Mucosa of descending colon (tissue), 3 donors: ENCODE data around the gene ZNF224. TPM values are rescaled to one million over a fixed set of nuclear protein-coding genes. Genes with fewer than 3 reads are reported as not detected.

Experiments used
- ATAC-seq: fragments of 200-7000 bp; cut with Tn5 transposase; one replicate; pipeline ENCODE4 v1.9.1; 2020; ENCODE audit warnings: mild to moderate bottlenecking, moderate library complexity
- DNase-seq, 3 donors: peaks; one replicate each; pipeline ENCODE4 v3.0.0-alpha.2; 2020
- H3K36me3 ChIP-seq: fragments of 200-600 bp; one replicate; pipeline ENCODE4 v1.8.0; 2021; ENCODE audit warnings: low read depth, mild to moderate bottlenecking
- H3K4me1 ChIP-seq: fragments of 200-600 bp; one replicate; pipeline ENCODE4 v1.8.0; 2021; ENCODE audit warnings: low read depth, mild to moderate bottlenecking
- H3K4me3 ChIP-seq: fragments of 200-600 bp; one replicate; pipeline ENCODE4 v1.8.0; 2021; ENCODE audit warnings: mild to moderate bottlenecking
- H3K9me3 ChIP-seq: fragments of 200-600 bp; one replicate; pipeline ENCODE4 v1.8.0; 2021; ENCODE audit warnings: mild to moderate bottlenecking
- CTCF ChIP-seq: fragments of 200-600 bp; IDR thresholded peaks from one replicate; pipeline ENCODE4 v1.8.0; 2022; ENCODE audit warnings: antibody characterized with exemption, mild to moderate bottlenecking
- intact Hi-C, 2 donors: fragments of 100-400 bp; cut with DNase I in 1 of 2; cut with micrococcal nuclease in 1 of 2; formaldehyde crosslinking; loops; one replicate each; pipeline versions ENCODE4 v1.11.0 to v1.11.1; 2022; cut with DNase I, micrococcal nuclease
- total RNA-seq, 3 donors: library from RNA; stranded (reverse); fragmentation: NEBNext Ultra II Directional in 2 of 3; extraction: Animal tissue kit (Norgen Biotek cat#: 25700) in 2 of 3; gene quantifications; one replicate each; pipeline versions ENCODE4 v1.2.1 to v1.2.4, GENCODE V29; 2021 to 2023
- donor health status: DM: no; HTN: no; CAD: no; lungs with moderate emphysema.
- donor health status: DM: no; HTN: no; CAD: no.
- donor health status: DM: no; HTN: yes; CAD: no.

ZNF224 gene
- total RNA-seq, 3 donors from 2014 or later = 25.5 to 38.3 (median 29.8) TPM

GRCh38 chr19:44076325-44076724, 17.8 kb upstream of the ZNF224 start:
- H3K4me1 ChIP-seq = peaks cover 6% of the 10 kb centered on the region
- intact Hi-C loops = no loop called here
- H3K4me3 ChIP-seq = no peak overlapping the region
- DNase-seq (no peak), ATAC-seq (no peak)
- no peaks in the 10 kb centered on the region for H3K9me3 ChIP-seq
- no peaks in the 10 kb centered on the region for H3K36me3 ChIP-seq
- no peak for TF ChIP-seq CTCF

DNA sequence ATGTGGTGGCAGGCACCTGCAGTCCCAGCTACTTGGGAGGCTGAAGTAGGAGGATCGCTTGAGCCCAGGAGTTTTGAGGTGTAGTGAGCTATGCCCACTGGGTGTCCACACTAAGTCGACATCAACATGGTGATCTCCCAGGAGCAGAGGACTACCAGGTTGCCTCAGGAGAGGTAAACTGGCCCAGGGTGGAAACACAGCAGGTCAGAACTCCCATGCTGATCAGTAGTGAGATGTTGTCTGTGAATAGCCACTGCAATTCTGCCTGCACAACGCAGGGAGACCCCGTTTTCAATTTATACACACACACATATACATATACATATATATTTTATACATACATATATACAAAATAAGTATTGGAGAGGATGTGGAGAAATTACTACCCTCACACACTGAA, 2.1 kb upstream of the ZNF224 start:
- intact Hi-C loops = no loop called here
- Histone ChIP-seq H3K36me3 (no peaks in the 10 kb centered on the region), H3K9me3 (no peaks in the 10 kb centered on the region), H3K4me1 (peaks cover 4% of the 10 kb centered on the region), H3K4me3 (no peak overlapping the region)
- no peak for TF ChIP-seq CTCF
- ATAC-seq = no peak
- DNase-seq = no peak

DNA sequence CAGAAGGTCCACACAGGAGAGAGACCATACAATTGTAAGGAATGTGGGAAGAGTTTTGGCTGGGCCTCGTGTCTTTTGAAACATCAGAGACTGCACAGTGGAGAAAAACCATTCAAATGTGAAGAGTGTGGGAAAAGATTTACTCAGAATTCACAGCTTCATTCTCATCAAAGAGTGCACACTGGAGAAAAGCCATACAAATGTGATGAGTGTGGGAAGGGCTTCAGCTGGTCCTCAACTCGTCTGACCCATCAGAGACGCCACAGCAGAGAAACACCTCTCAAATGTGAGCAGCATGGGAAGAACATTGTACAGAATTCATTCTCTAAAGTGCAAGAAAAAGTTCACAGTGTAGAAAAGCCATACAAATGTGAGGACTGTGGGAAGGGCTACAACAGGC, 13.6 kb downstream of the ZNF224 start:
- H3K36me3 ChIP-seq = no peaks in the 10 kb centered on the region
- H3K4me3 ChIP-seq = no peak overlapping the region
- TF ChIP-seq CTCF = no peak
- no peak for DNase-seq
- H3K9me3 ChIP-seq = peaks cover 82% of the 10 kb centered on the region
- intact Hi-C loops = no loop called here
- ATAC-seq = no peak
- peaks cover 12% of the 10 kb centered on the region for H3K4me1 ChIP-seq

GRCh38 chr19:44109458-44109857, 15.3 kb downstream of the ZNF224 start:
- TF ChIP-seq CTCF = no peak
- no peak for ATAC-seq
- intact Hi-C loops = no loop called here
- H3K9me3 ChIP-seq = peaks cover 67% of the 10 kb centered on the region
- DNase-seq = no peak
- H3K4me3 ChIP-seq = no peak overlapping the region
- no peaks in the 10 kb centered on the region for H3K36me3 ChIP-seq
- peaks cover 13% of the 10 kb centered on the region for H3K4me1 ChIP-seq

- no peak for ATAC-seq
- H3K9me3 ChIP-seq = peaks cover 45% of the 10 kb centered on the region
- no peak for TF ChIP-seq CTCF
- DNase-seq = no peak
- intact Hi-C loops = no loop called here
- H3K36me3 ChIP-seq = no peaks in the 10 kb centered on the region
- H3K4me1 ChIP-seq = peaks cover 13% of the 10 kb centered on the region
- H3K4me3 ChIP-seq = no peak overlapping the region
Observed at GRCh38 chr19:44111910-44112463, 17.8 kb downstream of the ZNF224 start.

GRCh38 chr19:44112802-44113137, 18.6 kb downstream of the ZNF224 start:
- Histone ChIP-seq H3K36me3 (no peaks in the 10 kb centered on the region), H3K9me3 (peaks cover 38% of the 10 kb centered on the region), H3K4me1 (peaks cover 13% of the 10 kb centered on the region), H3K4me3 (peak overlapping the region; percentile 42)
- intact Hi-C loops = no loop called here
- no peak for TF ChIP-seq CTCF
- no peak for DNase-seq
- peak; percentile 9 for ATAC-seq
